Panc1 (cell line): ENCODE results near the gene C2CD4A. TPM values are rescaled to one million over a fixed set of nuclear protein-coding genes. Genes with fewer than 3 reads are reported as not detected.

ENCODE experiments used
- ATAC-seq: fragments of 200-7000 bp; cut with Tn5 transposase; 2 replicates; pipeline ENCODE4 v1.9.1; 2020; ENCODE audit warnings: mild to moderate bottlenecking, moderate library complexity
- BruUV-seq: library from RNA; stranded (reverse); fragments of 400-500 nt; replicated peaks from 2 replicates; lab custom pipeline; 2021; lab: Mats Ljungman, UMichigan
- CTCF ChIA-PET: fragments of 300-600 bp; sonication (Branson Sonifier 250); formaldehyde crosslinking; loops from one replicate; lab custom pipeline; 2022; ENCODE audit warnings: antibody characterized with exemption; lab: Charles Lee
- POLR2A ChIA-PET: fragments of 300-600 bp; sonication (Branson Sonifier 250); formaldehyde crosslinking; loops from one replicate; lab custom pipeline; 2022; ENCODE audit warnings: antibody characterized with exemption; lab: Charles Lee
- DNase-seq: peaks from one replicate; pipeline ENCODE4 v3.0.0-alpha.2; 2010; ENCODE audit warnings: low read depth, low spot score
- H3K27ac ChIP-seq: 2 replicates; pipeline ENCODE4 v1.5.1; 2011; ENCODE audit warnings: mild to moderate bottlenecking, low read length, inconsistent platforms
- H3K27me3 ChIP-seq: fragments of 200-500 bp; sonication (Bioruptor generic); 2 replicates; pipeline ENCODE4 v1.6.0; 2014; ENCODE audit warnings: low read length, inconsistent platforms; ENCODE audit not compliant: control insufficient read depth, insufficient read depth
- H3K36me3 ChIP-seq: fragments of 200-500 bp; sonication (Bioruptor generic); 2 replicates; pipeline ENCODE4 v1.5.1; 2014; ENCODE audit warnings: inconsistent platforms, mild to moderate bottlenecking, low read length, moderate library complexity; ENCODE audit not compliant: control insufficient read depth, insufficient read depth
- H3K4me1 ChIP-seq: 2 replicates; pipeline ENCODE4 v1.5.1; 2011; ENCODE audit warnings: inconsistent platforms, mild to moderate bottlenecking, low read length, moderate library complexity; ENCODE audit not compliant: control insufficient read depth, insufficient read depth
- H3K4me3 ChIP-seq, 2 experiments: 2 replicates each; pipeline ENCODE4 v1.5.1; 2011 to 2012; ENCODE audit warnings: low read depth in 2 of 2, low read length in 2 of 2, mild to moderate bottlenecking in 2 of 2, inconsistent platforms in 1 of 2, moderate library complexity in 1 of 2
- H3K9me3 ChIP-seq: fragments of 200-500 bp; sonication (Bioruptor generic); 2 replicates; pipeline ENCODE4 v1.5.1; 2014; ENCODE audit warnings: low read depth, mild to moderate bottlenecking, inconsistent platforms, low read length, moderate library complexity; ENCODE audit not compliant: control insufficient read depth, insufficient read depth
- POLR2AphosphoS5 ChIP-seq: IDR thresholded peaks from 2 replicates; pipeline ENCODE4 v1.6.1; 2012; ENCODE audit warnings: mild to moderate bottlenecking, low read depth, low read length, moderate library complexity
- SIN3A ChIP-seq: IDR thresholded peaks from 2 replicates; pipeline ENCODE4 v1.6.1; 2012; ENCODE audit warnings: low read depth, mild to moderate bottlenecking, low read length, moderate library complexity, borderline replicate concordance; ENCODE audit not compliant: insufficient read depth
- TCF7L2 ChIP-seq: IDR thresholded peaks from 2 replicates; pipeline ENCODE4 v1.6.1; 2011; ENCODE audit warnings: mild to moderate bottlenecking, low read depth, low read length, inconsistent platforms
- in situ Hi-C: cut with HindIII; loops from 2 replicates; pipeline ENCODE4 v1.10.0; 2016; ENCODE audit warnings: low sequenced_read_pairs, low pct_unique_long_range_greater_than_20kb
- intact Hi-C: fragments of 100-400 bp; cut with micrococcal nuclease; formaldehyde crosslinking; loops from one replicate; pipeline ENCODE4 v1.10.0; 2022; ENCODE audit not compliant: unreplicated experiment
- total RNA-seq: library from RNA; stranded (reverse); gene quantifications from one replicate; pipeline ENCODE4 v1.2.1, GENCODE V29; 2021; ENCODE audit not compliant: unreplicated experiment
- TF ChIP-seq, protein P1 (sequence below): fragments of 450-650 bp; IDR thresholded peaks from 2 replicates; pipeline ENCODE4 v1.5.1; 2017; ENCODE audit warnings: mild to moderate bottlenecking
- TF ChIP-seq, protein P2 (sequence below), 2 experiments: IDR thresholded peaks; 2 replicates each; pipeline ENCODE4 v1.6.1; 2011 to 2012; ENCODE audit warnings: low read depth in 2 of 2, control low read depth in 1 of 2, low read length in 1 of 2, mild to moderate bottlenecking in 1 of 2, moderate library complexity in 1 of 2; ENCODE audit not compliant: insufficient read depth in 1 of 2

C2CD4A gene
- total RNA-seq, 1 experiment from 2014 or later, result 0.15 TPM

DNA sequence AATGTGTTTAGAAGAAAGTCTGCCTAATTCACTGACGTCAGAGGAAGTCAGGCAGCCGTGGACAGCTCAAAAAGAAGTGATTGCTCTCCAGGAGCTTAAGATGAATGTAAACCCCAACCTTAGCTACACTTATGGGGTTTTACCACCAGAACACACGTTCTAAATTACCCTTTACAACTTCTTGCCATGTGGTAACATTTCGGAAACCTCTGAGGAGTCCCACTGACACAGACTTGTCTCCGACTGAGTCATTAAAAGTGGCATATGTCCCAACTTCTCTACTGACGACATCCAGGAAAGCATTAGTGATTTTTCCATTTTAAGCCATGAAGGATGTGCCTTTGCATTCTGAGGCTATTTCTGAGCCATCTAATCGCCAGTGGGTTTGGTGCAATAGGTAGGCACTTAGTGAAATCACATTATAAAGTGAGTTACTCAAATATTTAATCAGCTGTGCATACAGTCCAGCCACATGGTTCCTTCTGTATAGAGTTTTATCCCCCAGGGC lies 32.4 kb downstream of the C2CD4A start:
- CTCF ChIA-PET, result no interaction called here
- Histone ChIP-seq H3K9me3 (no peaks in the 10 kb centered on the region), H3K36me3 (no peaks in the 10 kb centered on the region), H3K4me1 (no peaks in the 10 kb centered on the region), H3K27ac (no peak overlapping the region), H3K4me3 (no peak overlapping the region), H3K27me3 (no peaks in the 10 kb centered on the region)
- intact Hi-C loops (no loop called here), in situ Hi-C loops (no loop called here)
- POLR2A ChIA-PET, result no interaction called here
- no TSS peak for BruUV-seq
- DNase-seq, result no peak
- TF ChIP-seq POLR2AphosphoS5, result no peak
- TF ChIP-seq TCF7L2, result no peak
- TF ChIP-seq, protein P1, sequence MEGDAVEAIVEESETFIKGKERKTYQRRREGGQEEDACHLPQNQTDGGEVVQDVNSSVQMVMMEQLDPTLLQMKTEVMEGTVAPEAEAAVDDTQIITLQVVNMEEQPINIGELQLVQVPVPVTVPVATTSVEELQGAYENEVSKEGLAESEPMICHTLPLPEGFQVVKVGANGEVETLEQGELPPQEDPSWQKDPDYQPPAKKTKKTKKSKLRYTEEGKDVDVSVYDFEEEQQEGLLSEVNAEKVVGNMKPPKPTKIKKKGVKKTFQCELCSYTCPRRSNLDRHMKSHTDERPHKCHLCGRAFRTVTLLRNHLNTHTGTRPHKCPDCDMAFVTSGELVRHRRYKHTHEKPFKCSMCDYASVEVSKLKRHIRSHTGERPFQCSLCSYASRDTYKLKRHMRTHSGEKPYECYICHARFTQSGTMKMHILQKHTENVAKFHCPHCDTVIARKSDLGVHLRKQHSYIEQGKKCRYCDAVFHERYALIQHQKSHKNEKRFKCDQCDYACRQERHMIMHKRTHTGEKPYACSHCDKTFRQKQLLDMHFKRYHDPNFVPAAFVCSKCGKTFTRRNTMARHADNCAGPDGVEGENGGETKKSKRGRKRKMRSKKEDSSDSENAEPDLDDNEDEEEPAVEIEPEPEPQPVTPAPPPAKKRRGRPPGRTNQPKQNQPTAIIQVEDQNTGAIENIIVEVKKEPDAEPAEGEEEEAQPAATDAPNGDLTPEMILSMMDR, result no peak
- TF ChIP-seq, protein P2, sequence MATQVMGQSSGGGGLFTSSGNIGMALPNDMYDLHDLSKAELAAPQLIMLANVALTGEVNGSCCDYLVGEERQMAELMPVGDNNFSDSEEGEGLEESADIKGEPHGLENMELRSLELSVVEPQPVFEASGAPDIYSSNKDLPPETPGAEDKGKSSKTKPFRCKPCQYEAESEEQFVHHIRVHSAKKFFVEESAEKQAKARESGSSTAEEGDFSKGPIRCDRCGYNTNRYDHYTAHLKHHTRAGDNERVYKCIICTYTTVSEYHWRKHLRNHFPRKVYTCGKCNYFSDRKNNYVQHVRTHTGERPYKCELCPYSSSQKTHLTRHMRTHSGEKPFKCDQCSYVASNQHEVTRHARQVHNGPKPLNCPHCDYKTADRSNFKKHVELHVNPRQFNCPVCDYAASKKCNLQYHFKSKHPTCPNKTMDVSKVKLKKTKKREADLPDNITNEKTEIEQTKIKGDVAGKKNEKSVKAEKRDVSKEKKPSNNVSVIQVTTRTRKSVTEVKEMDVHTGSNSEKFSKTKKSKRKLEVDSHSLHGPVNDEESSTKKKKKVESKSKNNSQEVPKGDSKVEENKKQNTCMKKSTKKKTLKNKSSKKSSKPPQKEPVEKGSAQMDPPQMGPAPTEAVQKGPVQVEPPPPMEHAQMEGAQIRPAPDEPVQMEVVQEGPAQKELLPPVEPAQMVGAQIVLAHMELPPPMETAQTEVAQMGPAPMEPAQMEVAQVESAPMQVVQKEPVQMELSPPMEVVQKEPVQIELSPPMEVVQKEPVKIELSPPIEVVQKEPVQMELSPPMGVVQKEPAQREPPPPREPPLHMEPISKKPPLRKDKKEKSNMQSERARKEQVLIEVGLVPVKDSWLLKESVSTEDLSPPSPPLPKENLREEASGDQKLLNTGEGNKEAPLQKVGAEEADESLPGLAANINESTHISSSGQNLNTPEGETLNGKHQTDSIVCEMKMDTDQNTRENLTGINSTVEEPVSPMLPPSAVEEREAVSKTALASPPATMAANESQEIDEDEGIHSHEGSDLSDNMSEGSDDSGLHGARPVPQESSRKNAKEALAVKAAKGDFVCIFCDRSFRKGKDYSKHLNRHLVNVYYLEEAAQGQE (IDR thresholded peaks at IDR 0.05; ENCODE audit: insufficient read depth in 1 of 2, low read depth in 2 of 2, low read length in 1 of 2), result no peak
- no peak for TF ChIP-seq SIN3A
- ATAC-seq, result no peak

DNA sequence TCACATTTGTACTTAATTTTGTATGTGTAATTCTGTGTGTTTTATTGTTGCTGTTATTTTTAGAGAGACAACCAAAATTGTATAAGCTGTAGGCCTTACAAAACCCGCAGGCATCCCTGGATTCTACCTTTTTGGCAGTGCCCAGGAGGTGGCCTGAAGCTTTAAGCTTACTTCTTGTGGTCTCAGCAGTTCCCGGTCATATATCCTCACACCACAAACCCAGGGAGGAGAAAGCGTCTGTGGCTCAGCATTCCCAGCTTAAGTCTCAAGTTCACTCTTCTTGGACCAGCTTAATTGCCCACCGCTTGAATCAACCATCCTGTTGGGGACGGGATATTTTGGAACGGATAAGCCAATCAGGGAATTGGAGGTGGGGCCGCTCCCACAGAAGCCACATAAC lies 36.7 kb downstream of the C2CD4A start:
- intact Hi-C loops, result no loop called here
- Histone ChIP-seq H3K4me1 (no peaks in the 10 kb centered on the region), H3K9me3 (no peaks in the 10 kb centered on the region), H3K36me3 (no peaks in the 10 kb centered on the region), H3K27ac (no peak overlapping the region), H3K27me3 (no peaks in the 10 kb centered on the region), H3K4me3 (no peak overlapping the region)
- no peak for DNase-seq
- in situ Hi-C loops, result no loop called here
- no peak for ATAC-seq
- BruUV-seq, result no TSS peak
- POLR2A ChIA-PET, result no interaction called here
- CTCF ChIA-PET, result no interaction called here
- TF ChIP-seq SIN3A (no peak), POLR2AphosphoS5 (no peak), TCF7L2 (no peak)
- TF ChIP-seq, protein P2 (IDR thresholded peaks at IDR 0.05; ENCODE audit: insufficient read depth in 1 of 2, low read depth in 2 of 2, low read length in 1 of 2), result no peak
- TF ChIP-seq, protein P1, result no peak
